Hepatocyte (in vitro differentiated cells): ENCODE measurements around the gene RIMBP2. TPM values are rescaled to one million over a fixed set of nuclear protein-coding genes. Genes with fewer than 3 reads are reported as not detected.

Experiments used
- DNase-seq: peaks from one replicate; pipeline ENCODE4 v3.0.0-alpha.2; 2016; ENCODE audit warnings: low spot score
- H2AFZ ChIP-seq: fragments of 200-600 bp; sonication (generic); 2 replicates; pipeline ENCODE4 v1.6.0; 2016; ENCODE audit warnings: antibody characterized with exemption, mild to moderate bottlenecking
- H3K27ac ChIP-seq: fragments of 200-600 bp; sonication (generic); 2 replicates; pipeline ENCODE4 v1.5.1; 2016; ENCODE audit warnings: mild to moderate bottlenecking
- H3K27me3 ChIP-seq: fragments of 200-600 bp; sonication (generic); 2 replicates; pipeline ENCODE4 v1.6.1; 2016
- H3K36me3 ChIP-seq: fragments of 200-600 bp; sonication (generic); replicated peaks from 2 replicates; pipeline ENCODE4 v1.5.1; 2016; ENCODE audit warnings: low read depth; ENCODE audit not compliant: insufficient read depth
- H3K4me1 ChIP-seq: fragments of 200-600 bp; sonication (generic); 2 replicates; pipeline ENCODE4 v1.5.1; 2016; ENCODE audit warnings: mild to moderate bottlenecking, moderate library complexity; ENCODE audit not compliant: insufficient read depth
- H3K4me2 ChIP-seq: fragments of 200-600 bp; sonication (generic); 2 replicates; pipeline ENCODE4 v1.6.0; 2016
- H3K4me3 ChIP-seq: fragments of 200-600 bp; sonication (generic); 2 replicates; pipeline ENCODE4 v1.5.1; 2016; ENCODE audit warnings: mild to moderate bottlenecking
- H3K79me2 ChIP-seq: fragments of 200-600 bp; sonication (generic); 2 replicates; pipeline ENCODE4 v1.6.0; 2017; ENCODE audit warnings: mild to moderate bottlenecking
- H3K9me2 ChIP-seq: fragments of 200-600 bp; sonication (generic); replicated peaks from 2 replicates; pipeline ENCODE4 v1.6.0; 2017; ENCODE audit warnings: mild to moderate bottlenecking; ENCODE audit not compliant: insufficient read depth
- H3K9me3 ChIP-seq: fragments of 200-600 bp; sonication (generic); 2 replicates; pipeline ENCODE4 v1.5.1; 2016; ENCODE audit warnings: low read depth, mild to moderate bottlenecking
- H4K20me1 ChIP-seq: fragments of 200-600 bp; sonication (generic); 2 replicates; pipeline ENCODE4 v1.6.0; 2016; ENCODE audit warnings: mild to moderate bottlenecking; ENCODE audit not compliant: insufficient read depth, poor library complexity, severe bottlenecking
- CTCF ChIP-seq: fragments of 200-600 bp; sonication (generic); IDR thresholded peaks from 2 replicates; pipeline ENCODE4 v1.5.1; 2016; ENCODE audit warnings: antibody characterized with exemption, mild to moderate bottlenecking; ENCODE audit not compliant: poor library complexity
- EZH2 ChIP-seq: fragments of 200-600 bp; sonication (generic); IDR thresholded peaks from 2 replicates; pipeline ENCODE4 v1.6.1; 2016; ENCODE audit warnings: antibody characterized with exemption, mild to moderate bottlenecking, borderline replicate concordance
- EZH2phosphoT487 ChIP-seq: fragments of 200-600 bp; sonication (generic); IDR thresholded peaks from one replicate; pipeline ENCODE4 v1.6.1; 2018; ENCODE audit warnings: antibody characterized with exemption, mild to moderate bottlenecking, low read depth, moderate library complexity; ENCODE audit not compliant: unreplicated experiment, severe bottlenecking
- WGBS: methylation state at CpG from one replicate; pipeline ENCODE4 v1.1.6; 2016; ENCODE audit warnings: low lambda C conversion rate; ENCODE audit errors: missing lambda C conversion rate; 5-methylcytosine and 5-hydroxymethylcytosine counted together
- polyA plus RNA-seq: library from polyadenylated mRNA; unstranded; fragments of >200 nt; fragmentation: Nextera tagmentation; extraction: Ambion mirVana; gene quantifications from 2 replicates; pipeline ENCODE4 v1.2.1, GENCODE V29; 2016
- total RNA-seq: library from RNA; depleted of rRNA; stranded (reverse); fragments of >200 nt; gene quantifications from 2 replicates; pipeline ENCODE4 v1.2.3, GENCODE V29; 2014

Gene RIMBP2
- total and polyA plus RNA-seq, 2 experiments from 2014 or later = 2.5 to 4.4 TPM

GRCh38 chr12:130745921-130746320 lies 29.8 kb upstream of the RIMBP2 start:
- Histone ChIP-seq H3K27ac (no peak overlapping the region), H3K9me2 (no peaks in the 10 kb centered on the region), H3K9me3 (no peaks in the 10 kb centered on the region), H3K4me2 (no peak overlapping the region), H3K4me1 (no peaks in the 10 kb centered on the region), H3K36me3 (no peaks in the 10 kb centered on the region), H3K27me3 (peaks cover 3% of the 10 kb centered on the region), H4K20me1 (no peaks in the 10 kb centered on the region), H2AFZ (no peak overlapping the region), H3K79me2 (no peaks in the 10 kb centered on the region), H3K4me3 (no peak overlapping the region)
- no peak for TF ChIP-seq EZH2phosphoT487
- TF ChIP-seq EZH2 = no peak
- no peak for TF ChIP-seq CTCF
- no peak for DNase-seq
- 89% methylated on average over 4 of the region's 4 CpGs for WGBS

GRCh38 chr12:130744274-130744673 lies 28.2 kb upstream of the RIMBP2 start:
- TF ChIP-seq EZH2phosphoT487 (no peak), CTCF (no peak), EZH2 (no peak)
- Histone ChIP-seq H3K36me3 (no peaks in the 10 kb centered on the region), H3K4me2 (no peak overlapping the region), H3K79me2 (no peaks in the 10 kb centered on the region), H3K9me3 (no peaks in the 10 kb centered on the region), H3K4me1 (no peaks in the 10 kb centered on the region), H4K20me1 (no peaks in the 10 kb centered on the region), H3K27me3 (peaks cover 3% of the 10 kb centered on the region), H2AFZ (no peak overlapping the region), H3K9me2 (no peaks in the 10 kb centered on the region), H3K4me3 (no peak overlapping the region), H3K27ac (no peak overlapping the region)
- WGBS = 83% methylated on average over 5 of the region's 5 CpGs
- no peak for DNase-seq

- H2AFZ ChIP-seq = no peak overlapping the region
- H3K36me3 ChIP-seq = no peaks in the 10 kb centered on the region
- no peaks in the 10 kb centered on the region for H3K9me2 ChIP-seq
- no peaks in the 10 kb centered on the region for H3K79me2 ChIP-seq
- no peak overlapping the region for H3K4me3 ChIP-seq
- H3K27me3 ChIP-seq = peaks cover 3% of the 10 kb centered on the region
- H3K9me3 ChIP-seq = no peaks in the 10 kb centered on the region
- no peaks in the 10 kb centered on the region for H3K4me1 ChIP-seq
- 95% methylated on average over 5 of the region's 5 CpGs for WGBS
- TF ChIP-seq EZH2 = no peak
- no peak for DNase-seq
- H3K4me2 ChIP-seq = no peak overlapping the region
- H4K20me1 ChIP-seq = no peaks in the 10 kb centered on the region
- H3K27ac ChIP-seq = no peak overlapping the region
Observed at GRCh38 chr12:130743606-130744005, 27.5 kb upstream of the RIMBP2 start.

DNA sequence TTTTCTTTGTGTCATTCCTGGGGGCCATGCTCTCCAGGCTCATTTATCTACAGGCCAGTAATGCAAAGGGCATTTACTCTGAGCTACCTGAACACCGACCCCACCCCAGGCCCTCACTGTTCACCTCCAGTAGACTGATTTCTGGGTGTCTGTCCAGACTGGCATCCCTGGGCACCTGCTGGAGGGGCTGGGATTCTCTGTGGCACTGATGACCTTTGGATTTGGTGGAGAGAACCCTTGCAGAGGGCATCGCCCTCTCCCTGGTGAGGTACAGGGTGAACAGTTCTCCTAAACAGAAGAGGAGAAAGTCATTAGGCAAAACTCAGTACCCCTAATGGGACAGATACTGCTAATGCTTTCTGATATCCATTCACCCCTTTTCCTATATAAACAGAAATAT lies 27.1 kb upstream of the RIMBP2 start:
- no peak for TF ChIP-seq EZH2
- no peak for TF ChIP-seq CTCF
- TF ChIP-seq EZH2phosphoT487 = no peak
- WGBS = 96% methylated on average over 2 of the region's 2 CpGs
- H3K79me2 ChIP-seq = no peaks in the 10 kb centered on the region
- no peak overlapping the region for H3K4me2 ChIP-seq
- H3K9me3 ChIP-seq = no peaks in the 10 kb centered on the region
- no peak overlapping the region for H3K27ac ChIP-seq
- H2AFZ ChIP-seq = no peak overlapping the region
- no peaks in the 10 kb centered on the region for H4K20me1 ChIP-seq
- H3K27me3 ChIP-seq = peaks cover 3% of the 10 kb centered on the region
- DNase-seq = no peak
- no peaks in the 10 kb centered on the region for H3K9me2 ChIP-seq
- H3K36me3 ChIP-seq = no peaks in the 10 kb centered on the region
- H3K4me3 ChIP-seq = no peak overlapping the region
- no peaks in the 10 kb centered on the region for H3K4me1 ChIP-seq
